Heart left ventricle (tissue), 16 donors: ENCODE data around the gene TFB2M. TPM values are rescaled to one million over a fixed set of nuclear protein-coding genes. Genes with fewer than 3 reads are reported as not detected.
A peak's percentile ranks its signal among the peaks of the same experiment; 100 is the strongest.

Experiments
- ATAC-seq, 4 donors: fragments of 200-7000 bp; cut with Tn5 transposase; one replicate each; pipeline ENCODE4 v1.9.1; 2020 to 2022; ENCODE audit warnings: moderate library complexity in 4 of 4, mild to moderate bottlenecking in 3 of 4, moderate number of reproducible peaks in 1 of 4
- DNase-seq, 5 donors: peaks; one replicate each; pipeline ENCODE4 v3.0.0-alpha.2; 2020
- H3K27ac ChIP-seq, 12 donors: fragments of 200-600 bp; sonication (generic) in 4 of 12; one replicate each; pipeline versions ENCODE4 v1.5.0 to v1.8.0; 2016 to 2022; ENCODE audit warnings: mild to moderate bottlenecking in 2 of 12
- H3K27me3 ChIP-seq, 9 donors: fragments of 200-600 bp; sonication (generic) in 2 of 9; one replicate each; pipeline versions ENCODE4 v1.5.1 to v1.8.0; 2016 to 2022; ENCODE audit warnings: mild to moderate bottlenecking in 3 of 9
- H3K36me3 ChIP-seq, 9 donors: fragments of 200-600 bp; sonication (generic) in 2 of 9; one replicate each; pipeline versions ENCODE4 v1.5.0 to v1.8.0; 2018 to 2022; ENCODE audit warnings: mild to moderate bottlenecking in 2 of 9
- H3K4me1 ChIP-seq, 12 donors: fragments of 200-600 bp; sonication (generic) in 4 of 12; one replicate each; pipeline versions ENCODE4 v1.5.0 to v1.8.0; 2016 to 2022; ENCODE audit warnings: mild to moderate bottlenecking in 3 of 12
- H3K4me3 ChIP-seq, 12 donors: fragments of 200-600 bp; sonication (generic) in 4 of 12; one replicate each; pipeline versions ENCODE4 v1.5.0 to v1.8.0; 2017 to 2022; ENCODE audit warnings: mild to moderate bottlenecking in 9 of 12, moderate library complexity in 4 of 12
- H3K9me3 ChIP-seq, 12 donors: fragments of 200-600 bp; sonication (generic) in 4 of 12; one replicate each; pipeline versions ENCODE4 v1.5.0 to v1.8.0; 2016 to 2022; ENCODE audit warnings: mild to moderate bottlenecking in 1 of 12
- CTCF ChIP-seq, 12 donors: fragments of 200-600 bp; sonication (generic) in 4 of 12; IDR thresholded peaks; one replicate each; pipeline versions ENCODE4 v1.5.0 to v1.8.0; 2018 to 2022; ENCODE audit warnings: antibody characterized with exemption in 12 of 12, mild to moderate bottlenecking in 5 of 12
- POLR2A ChIP-seq, 2 donors: fragments of 450-650 bp; IDR thresholded peaks; one replicate each; pipeline ENCODE4 v1.6.1; 2017; ENCODE audit warnings: antibody characterized with exemption in 2 of 2, mild to moderate bottlenecking in 2 of 2, moderate library complexity in 2 of 2
- WGBS, 4 donors: extraction: QIAGEN DNeasy Blood & Tissue Kit in 2 of 4; methylation state at CpG; one replicate each; pipeline versions ENCODE4 v1.1.5 to v1.1.7; 2013 to 2018; 5-methylcytosine and 5-hydroxymethylcytosine counted together
- intact Hi-C, 10 donors: fragments of 100-400 bp; cut with DNase I; formaldehyde crosslinking; loops; one replicate each; pipeline versions ENCODE4 v1.11.1 to v1.14.2; 2022
- polyA plus RNA-seq, 2 donors: library from polyadenylated mRNA; stranded (reverse); fragments of 200-250 nt; gene quantifications; one replicate each; pipeline ENCODE4 v1.2.3, GENCODE V29; 2013
- total RNA-seq, 9 donors: library from RNA; depleted of rRNA in 2 of 9; stranded (reverse); fragments of >200 nt in 2 of 9; fragmentation: NEBNext Ultra II Directional in 3 of 9; extraction: Animal tissue kit (Norgen Biotek cat#: 25700) in 3 of 9; gene quantifications; one replicate each; pipeline versions ENCODE4 v1.1.0 to v1.2.4, GENCODE V29; 2016 to 2023
- donor health status: ischemic (EF 13 %, LVEDD 7.1; RV severe dilation, severe dysfunction).
- donor health status: healthy with polysubstance abuse.
- donor health status: DM: no; HTN: yes; CAD: no.
- donor health status: DM: no; HTN: no; CAD: no.
- donor health status: ischemic (EF 25% LVEDD 6.9; RV normal size, moderate dysfunction).
- donor health status: ischemic (EF 25% LVEDD 5.7; RV mildly dilated, moderate dysfunction).
- donor health status: healthy.
- donor health status: DM: yes; HTN: yes; CAD: no.
- donor health status: ischemic (EF 35%, LVEDD 5.7; RV mildly dilated, moderate dysfunction).
- donor health status: nonischemic (EF 11% LVEDD 7.7; RV severe dilation, severe dysfunction).
- donor health status: DM: yes; HTN: yes; CAD: no.
- donor health status: PGD.
- donor health status: ischemic (EF 29% LVEDD 5.4; RV normal size, mild dysfunction).
- donor health status: nonischemic (EF 23%, LVEDD 6.1; RV moderate dilation, normal function).

TFB2M gene
- total and polyA plus RNA-seq, 11 donors: 4.2 to 18.6 (median 12.8) TPM

- H3K9me3 ChIP-seq: no peaks in the 10 kb centered on the region
- no peak for TF ChIP-seq CTCF (IDR thresholded peaks at IDR 0.05)
- 77 to 89% (median 80%) methylated on average over 7 of the region's 7 CpGs for WGBS, 4 donors
- H3K4me1 ChIP-seq: peaks cover 0 to 16% (median 7%) of the 10 kb centered on the region in 12 donors
- H3K27me3 ChIP-seq: no peaks in the 10 kb centered on the region
- ATAC-seq (no peak), DNase-seq (no peak)
- H3K36me3 ChIP-seq: no peaks in the 10 kb centered on the region
- no peak overlapping the region for H3K27ac ChIP-seq
- no peak overlapping the region for H3K4me3 ChIP-seq
- intact Hi-C loops: loop anchor here in 5 of 10 donors (5.0 to 10.0 kb wide), 4 partner anchors 121 to 251 kb away; no protein-coding TSS in a partner anchor
Observed at GRCh38 chr1:246503341-246503740, 62.7 kb downstream of the TFB2M start.

- Histone ChIP-seq H3K4me1 (peaks cover 0 to 3% (median under 1%) of the 10 kb centered on the region in 12 donors), H3K36me3 (no peaks in the 10 kb centered on the region), H3K9me3 (no peaks in the 10 kb centered on the region), H3K27ac (no peak overlapping the region), H3K4me3 (no peak overlapping the region), H3K27me3 (no peaks in the 10 kb centered on the region)
- intact Hi-C loops: loop anchor here in 8 of 10 donors (1.0 to 10.0 kb wide), 7 partner anchors 201 to 1343 kb away; partner anchors contain the start of gene KIF26B (in 1 of the 8)
- ATAC-seq: peak in 1 of 4 donors; percentile 31
- WGBS, 4 donors: 49 to 57% (median 54%) methylated on average over 2 of the region's 2 CpGs
- DNase-seq: no peak
- TF ChIP-seq CTCF (IDR thresholded peaks at IDR 0.05) (peak; percentile 61 to 83 (median 72)), POLR2A (IDR thresholded peaks at IDR 0.05) (no peak)
Observed at GRCh38 chr1:246497331-246497915, 68.6 kb downstream of the TFB2M start.

- WGBS, 4 donors: 31 to 34% (median 32%) methylated on average over 3 of the region's 3 CpGs
- no peak for TF ChIP-seq POLR2A (IDR thresholded peaks at IDR 0.05)
- TF ChIP-seq CTCF (IDR thresholded peaks at IDR 0.05): peak; percentile 62 to 92 (median 79)
- DNase-seq (peak in 4 of 5 donors; percentile 62 to 69 (median 66)), ATAC-seq (peak; percentile 88 to 97 (median 92))
- Histone ChIP-seq H3K27me3 (no peaks in the 10 kb centered on the region), H3K9me3 (no peaks in the 10 kb centered on the region), H3K4me1 (peaks cover 0 to 7% (median 4%) of the 10 kb centered on the region in 12 donors), H3K4me3 (no peak overlapping the region), H3K36me3 (no peaks in the 10 kb centered on the region), H3K27ac (no peak overlapping the region)
- intact Hi-C loops: loop anchor here in 9 of 10 donors (1.0 to 10.0 kb wide), 10 partner anchors 210 to 1340 kb away; partner anchors contain the start of gene KIF26B (in 5 of the 9)
Observed at GRCh38 chr1:246492611-246493245, 73.3 kb downstream of the TFB2M start.

DNA sequence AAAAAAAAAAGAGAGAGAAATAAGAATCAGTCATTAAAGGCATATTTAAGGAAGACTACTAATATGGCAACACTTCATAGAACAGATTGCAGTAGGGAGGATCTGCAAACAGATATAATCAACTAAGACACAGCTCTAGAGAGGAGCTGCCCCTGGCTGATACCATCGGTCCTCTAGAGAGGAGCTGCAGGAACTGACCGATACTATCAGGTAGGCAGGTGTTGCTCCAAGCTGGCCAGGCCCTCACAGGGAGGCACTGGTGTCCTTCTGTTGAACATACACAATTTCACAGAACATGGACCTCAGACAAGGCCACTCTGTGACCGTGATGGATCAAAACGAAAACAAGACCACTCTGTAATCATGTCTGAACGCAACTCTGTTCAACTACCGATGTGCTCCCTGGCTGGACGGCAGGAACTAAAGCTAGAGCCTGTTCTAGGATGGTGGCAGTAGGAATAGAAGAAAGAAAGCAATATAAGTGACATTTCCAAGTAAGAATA is 74.5 kb downstream of the TFB2M start:
- Histone ChIP-seq H3K27me3 (no peaks in the 10 kb centered on the region), H3K4me3 (no peak overlapping the region), H3K4me1 (peaks cover 0 to 7% (median 4%) of the 10 kb centered on the region in 12 donors), H3K36me3 (no peaks in the 10 kb centered on the region), H3K27ac (no peak overlapping the region), H3K9me3 (no peaks in the 10 kb centered on the region)
- DNase-seq: no peak
- intact Hi-C loops: loop anchor here in 9 of 10 donors (1.0 to 10.0 kb wide), 10 partner anchors 211 to 1339 kb away; partner anchors contain the start of gene KIF26B (in 5 of the 9)
- TF ChIP-seq POLR2A (IDR thresholded peaks at IDR 0.05): no peak
- ATAC-seq: no peak
- 85 to 91% (median 88%) methylated on average over 7 of the region's 7 CpGs for WGBS, 4 donors

Other genes starting within 250 kb of the TFB2M start
- 10 to 100 TPM in 4 of 9 donors, 1 to 10 TPM in 5; 6.6 to 12.1 (median 9.5) TPM for gene SMYD3, start 59.0 kb downstream of the TFB2M start, total RNA-seq
- gene SMYD3, start 59.0 kb downstream of the TFB2M start, polyA plus RNA-seq: 10 to 100 TPM in 1 of 2 donors, 1 to 10 TPM in 1; 6.3 to 10.6 TPM
- gene CNST, start 195 bp upstream of the TFB2M start, total RNA-seq: 10 to 100 TPM; 14.0 to 23.9 (median 19.1) TPM
- gene CNST, start 195 bp upstream of the TFB2M start, polyA plus RNA-seq: 10 to 100 TPM in 1 of 2 donors, 1 to 10 TPM in 1; 3.9 to 11.9 TPM
- 10 to 100 TPM; 22.0 to 36.4 (median 32.9) TPM for gene SCCPDH, start 158.1 kb upstream of the TFB2M start, total RNA-seq
- 10 to 100 TPM; 13.8 to 27.3 TPM for gene SCCPDH, start 158.1 kb upstream of the TFB2M start, polyA plus RNA-seq